Measurements from ENCODE around the gene RIIAD1.

Gene RIIAD1

DNA sequence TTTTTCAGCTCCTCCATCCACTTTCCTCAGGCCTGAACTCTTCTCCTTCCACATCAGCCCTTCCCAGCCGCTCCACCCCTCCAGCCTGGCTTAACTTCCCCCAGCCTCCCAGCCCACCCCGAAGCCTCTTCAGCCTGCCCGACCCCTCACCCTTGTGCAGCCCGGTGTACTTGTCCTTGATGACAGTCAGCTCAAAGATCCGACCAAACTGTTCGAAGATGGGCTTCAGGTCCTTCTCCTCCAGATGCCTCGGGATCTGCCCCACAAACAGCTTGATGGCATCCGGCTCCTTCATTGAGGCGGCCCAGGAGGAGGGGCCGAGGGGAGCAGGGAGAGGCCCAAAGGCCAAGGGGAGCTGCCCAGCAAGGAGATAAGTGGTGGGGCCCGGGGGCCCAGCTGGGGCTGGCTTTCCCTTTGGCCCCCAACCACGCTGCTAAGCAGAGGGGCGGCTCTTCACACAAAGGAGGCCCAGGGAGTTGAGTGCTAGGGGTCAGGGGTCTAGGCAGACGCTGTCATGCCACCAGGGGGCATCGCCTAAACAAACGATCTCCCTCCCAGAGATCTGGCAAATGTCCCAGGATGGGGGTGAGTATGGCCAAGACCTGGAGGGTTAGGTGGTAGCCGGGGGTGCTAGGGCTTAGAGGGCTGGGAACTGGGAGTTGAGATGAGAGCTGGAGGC, 5.5 kb upstream of the RIIAD1 start:
- TF ChIP-seq, protein P1, sequence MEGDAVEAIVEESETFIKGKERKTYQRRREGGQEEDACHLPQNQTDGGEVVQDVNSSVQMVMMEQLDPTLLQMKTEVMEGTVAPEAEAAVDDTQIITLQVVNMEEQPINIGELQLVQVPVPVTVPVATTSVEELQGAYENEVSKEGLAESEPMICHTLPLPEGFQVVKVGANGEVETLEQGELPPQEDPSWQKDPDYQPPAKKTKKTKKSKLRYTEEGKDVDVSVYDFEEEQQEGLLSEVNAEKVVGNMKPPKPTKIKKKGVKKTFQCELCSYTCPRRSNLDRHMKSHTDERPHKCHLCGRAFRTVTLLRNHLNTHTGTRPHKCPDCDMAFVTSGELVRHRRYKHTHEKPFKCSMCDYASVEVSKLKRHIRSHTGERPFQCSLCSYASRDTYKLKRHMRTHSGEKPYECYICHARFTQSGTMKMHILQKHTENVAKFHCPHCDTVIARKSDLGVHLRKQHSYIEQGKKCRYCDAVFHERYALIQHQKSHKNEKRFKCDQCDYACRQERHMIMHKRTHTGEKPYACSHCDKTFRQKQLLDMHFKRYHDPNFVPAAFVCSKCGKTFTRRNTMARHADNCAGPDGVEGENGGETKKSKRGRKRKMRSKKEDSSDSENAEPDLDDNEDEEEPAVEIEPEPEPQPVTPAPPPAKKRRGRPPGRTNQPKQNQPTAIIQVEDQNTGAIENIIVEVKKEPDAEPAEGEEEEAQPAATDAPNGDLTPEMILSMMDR (conservative IDR thresholded peaks at IDR 0.05; ENCODE audit: low read length): no peak
- no peak for DNase-seq (ENCODE audit: low read depth)
- H3K4me3 ChIP-seq (ENCODE audit: low read length): no peak overlapping the region

DNA sequence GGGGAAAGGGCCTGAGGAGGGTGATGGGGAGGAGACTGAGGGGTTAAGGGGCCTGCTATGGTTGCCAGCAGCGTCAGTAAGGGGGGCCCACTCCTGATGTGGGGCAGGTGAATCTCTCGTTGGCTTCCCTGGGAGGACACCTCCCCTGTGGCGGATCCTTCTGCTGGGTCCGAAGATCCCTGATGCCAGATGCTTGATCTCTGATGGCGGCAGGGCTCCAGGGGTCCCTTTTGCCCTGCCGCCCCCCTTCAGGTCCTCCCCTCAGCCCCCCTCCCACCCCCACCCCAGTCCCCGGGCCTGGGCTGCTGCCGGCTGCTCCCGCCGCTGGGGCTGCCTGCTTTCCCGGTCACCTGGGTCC, 4.9 kb upstream of the RIIAD1 start:
- TF ChIP-seq, protein P1 (conservative IDR thresholded peaks at IDR 0.05; ENCODE audit: low read length): no peak
- DNase-seq (ENCODE audit: low read depth): no peak
- no peak overlapping the region for H3K4me3 ChIP-seq (ENCODE audit: low read length)

DNA sequence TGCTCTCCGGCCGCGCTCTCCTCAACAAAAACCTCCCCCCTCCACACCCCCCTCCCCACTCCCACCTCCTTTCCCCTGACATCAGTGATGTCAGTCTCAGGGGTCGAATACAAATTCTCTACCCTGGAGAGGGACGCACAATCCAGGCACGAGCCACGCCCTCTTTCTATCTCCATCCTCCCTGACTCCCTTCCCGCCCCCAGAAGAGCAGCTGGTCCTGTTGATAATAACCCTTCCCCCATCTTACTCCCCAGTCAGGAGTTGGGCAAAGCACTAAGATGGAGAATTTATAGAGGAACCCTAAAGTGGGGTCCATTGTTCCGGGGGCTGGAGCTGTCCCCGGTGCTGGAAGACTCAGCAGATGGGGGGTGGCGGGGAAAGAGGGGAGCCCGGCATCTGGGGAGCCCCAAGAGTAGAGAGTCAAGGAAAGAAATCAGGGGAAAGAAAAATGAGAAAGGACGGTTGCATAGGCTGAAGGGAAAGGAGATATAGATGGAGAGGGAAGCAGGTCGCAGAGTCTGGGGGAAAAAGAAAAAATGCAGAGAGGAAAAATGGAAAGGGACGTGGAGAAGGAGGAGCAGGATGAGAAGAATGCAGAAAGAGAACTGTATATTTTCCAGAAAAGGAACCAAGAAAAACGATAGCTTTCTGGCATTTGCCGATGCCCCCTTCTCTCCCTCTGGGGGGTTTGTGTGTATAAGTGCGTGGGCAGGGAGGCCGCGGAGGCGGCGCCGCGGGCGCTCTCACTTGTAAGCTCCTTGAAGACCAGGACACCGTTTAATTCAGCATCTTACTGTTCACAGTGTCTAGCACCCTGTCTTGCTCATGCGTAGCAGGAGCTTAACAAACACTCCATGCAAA, 4.3 kb upstream of the RIIAD1 start, which contains the start of gene CELF3:
TSS of gene CELF3 (minus strand) at position 33 of the 861 bp plus-strand sequence. CDS start 783 bp downstream, outside the sequence.
- no peak within 1 kb of the TSS for H3K4me3 ChIP-seq (ENCODE audit: low read length)
- no peak for DNase-seq (ENCODE audit: low read depth)
- TF ChIP-seq, protein P1 (conservative IDR thresholded peaks at IDR 0.05; ENCODE audit: low read length): no peak

DNA sequence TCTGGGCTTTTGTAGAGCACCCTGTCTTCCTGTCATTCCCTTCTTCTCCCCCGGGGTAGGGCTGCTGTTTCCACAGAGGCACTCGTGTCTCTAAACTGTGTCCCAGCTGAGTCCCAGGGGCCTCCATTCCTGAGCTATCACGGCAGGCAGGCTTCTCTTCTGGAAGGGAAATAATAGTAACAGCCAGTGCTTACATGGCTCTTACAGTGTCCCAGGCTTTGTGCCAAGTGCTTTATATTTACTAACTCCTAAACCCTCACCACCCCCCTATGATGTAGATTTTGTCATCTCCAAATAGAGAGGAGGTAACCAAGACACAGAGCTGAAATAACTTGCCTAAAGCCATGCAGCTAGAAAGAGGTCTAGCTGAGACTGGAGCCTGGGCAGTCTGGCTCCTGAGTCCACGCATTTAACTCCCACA, 3.3 kb upstream of the RIIAD1 start:
- TF ChIP-seq, protein P1 (conservative IDR thresholded peaks at IDR 0.05; ENCODE audit: low read length): no peak
- no peak overlapping the region for H3K4me3 ChIP-seq (ENCODE audit: low read length)
- DNase-seq (ENCODE audit: low read depth): peak; percentile 6

DNA sequence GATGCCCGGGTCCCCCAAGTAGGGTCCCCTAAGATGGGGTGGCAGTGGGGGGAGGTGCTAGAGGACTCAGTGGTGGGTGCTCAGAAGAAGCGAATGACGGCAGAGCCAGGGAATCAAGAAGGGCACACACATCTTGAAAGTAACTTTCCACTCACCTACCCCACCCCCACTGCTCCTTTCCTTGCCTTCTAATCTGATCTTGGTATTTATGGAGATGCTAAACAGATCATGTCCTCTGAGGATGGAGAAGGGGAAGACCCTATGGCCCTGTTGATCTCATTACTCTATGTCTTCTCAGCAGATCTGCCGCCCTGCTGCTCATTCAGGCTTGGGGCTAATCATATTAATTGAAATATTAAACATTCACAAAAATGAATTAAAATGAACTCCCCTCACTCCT, 2.7 kb upstream of the RIIAD1 start:
- TF ChIP-seq, protein P1 (conservative IDR thresholded peaks at IDR 0.05; ENCODE audit: low read length): no peak
- no peak overlapping the region for H3K4me3 ChIP-seq (ENCODE audit: low read length)
- no peak for DNase-seq (ENCODE audit: low read depth)

DNA sequence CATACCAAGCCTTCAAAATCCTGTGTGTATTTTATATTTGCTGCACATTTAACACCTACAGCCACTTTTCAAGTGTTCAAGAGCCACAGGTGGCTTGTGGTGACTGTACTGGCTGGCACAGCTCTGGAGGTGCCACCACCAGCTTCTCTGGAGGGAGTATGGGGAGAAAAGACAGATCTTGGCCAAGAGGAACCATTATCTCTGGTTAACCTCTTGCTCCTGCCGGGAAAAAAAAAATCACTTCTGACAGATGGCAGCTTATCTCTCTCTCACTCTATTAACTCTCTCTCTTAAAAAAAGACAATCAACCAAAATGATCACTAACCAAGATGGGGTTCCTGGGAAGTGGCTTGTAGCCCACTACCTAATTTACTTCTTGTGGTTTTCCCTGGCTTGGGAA, 1.2 kb upstream of the RIIAD1 start:
- TF ChIP-seq, protein P1 (conservative IDR thresholded peaks at IDR 0.05; ENCODE audit: low read length): no peak
- H3K4me3 ChIP-seq (ENCODE audit: low read length): peak overlapping the region; percentile 52
- no peak for DNase-seq (ENCODE audit: low read depth)
